ENCODE measurements around the gene LRRC7.

- TF ChIP-seq POLR2A (IDR thresholded peaks at IDR 0.05; ENCODE audit: low read length), result no peak
- no peak for TF ChIP-seq GATA1 (IDR thresholded peaks at IDR 0.05; ENCODE audit: low read depth, low read length)
These were observed 296.0 kb downstream of the LRRC7 start for GRCh38 chr1:69863704-69864103.

All from erythroblast (primary cell).